ENCODE measurements around the gene CUL2.
A peak's percentile ranks its signal among the peaks of the same experiment; 100 is the strongest.

The CUL2 gene

DNA sequence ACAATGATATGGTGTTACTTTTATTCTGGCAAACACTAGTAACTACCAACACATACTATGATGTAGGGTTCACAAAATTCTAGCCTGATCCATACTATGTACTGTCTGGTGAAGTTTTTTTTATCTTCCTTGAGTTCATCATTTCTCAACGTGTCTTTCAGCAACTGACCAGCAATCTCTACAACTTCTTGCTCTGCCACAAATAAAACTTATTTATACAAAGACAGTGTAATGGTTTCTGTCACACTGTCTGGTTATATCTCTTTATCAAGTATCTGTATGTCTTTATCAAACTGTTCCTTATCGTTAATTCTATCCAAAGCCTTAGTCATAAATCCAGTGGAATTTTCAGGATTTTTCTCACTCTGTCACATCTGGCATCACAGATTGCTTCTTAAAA is 69.7 kb downstream of the CUL2 start:
- peaks cover 2% of the 10 kb centered on the region; the same call in 1 of the 2 replicates for H3K36me3 ChIP-seq (ENCODE audit: control insufficient read depth, insufficient read depth, low read length)
- WGBS (ENCODE audit: insufficient coverage, insufficient read length) = no CpG with 5 or more reads among the region's 2 CpGs
- no peak for DNase-seq (ENCODE audit: low read depth, low spot score)

DNA sequence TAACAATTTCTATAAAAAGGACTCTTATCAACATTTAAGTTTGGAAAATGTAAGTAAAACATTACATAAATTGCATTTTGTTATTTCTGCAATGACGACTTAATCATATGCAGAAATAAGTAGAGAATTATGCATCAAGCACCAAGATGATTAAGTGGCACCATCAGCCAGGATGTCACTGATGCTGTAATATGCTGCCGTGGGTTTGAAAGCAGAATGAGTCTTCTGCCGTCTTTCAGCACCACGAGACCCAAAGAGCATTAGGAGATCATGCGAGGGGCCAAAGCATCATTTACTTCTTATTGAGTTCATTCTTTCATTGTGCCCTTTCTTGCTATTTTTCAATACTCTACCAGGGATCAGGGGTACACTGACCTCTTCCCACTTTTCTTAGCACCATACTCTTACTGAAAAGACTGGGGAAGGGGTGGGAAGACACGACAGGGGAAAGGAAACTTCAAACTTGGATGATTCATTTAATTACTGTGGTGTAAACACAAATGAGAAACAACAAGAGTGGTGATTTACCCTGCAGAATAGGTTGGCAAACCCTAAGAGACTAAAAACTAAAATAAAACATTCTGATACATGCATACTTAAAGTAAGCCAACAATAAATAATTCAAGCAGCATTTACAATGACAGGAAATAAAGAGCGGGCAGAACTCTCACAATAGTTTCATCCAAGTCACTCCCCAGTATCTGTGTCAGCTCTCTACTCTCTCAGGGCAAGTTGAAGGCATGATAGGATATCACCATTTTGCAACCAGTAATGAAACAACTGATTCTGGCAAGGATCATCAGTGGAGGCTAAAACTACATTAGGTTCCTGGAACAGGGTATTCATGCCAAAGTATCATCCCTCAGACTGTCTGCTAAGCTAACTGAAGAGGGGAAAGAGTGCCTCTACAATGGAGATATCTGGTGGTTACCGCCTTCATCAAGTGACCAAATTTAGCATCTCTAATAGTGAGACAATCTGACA is 70.8 kb downstream of the CUL2 start:
- no peaks in the 10 kb centered on the region for H3K9me3 ChIP-seq (ENCODE audit: control insufficient read depth, insufficient read depth, low read length)
- no peaks in the 10 kb centered on the region for H3K27me3 ChIP-seq (ENCODE audit: control insufficient read depth, insufficient read depth, low read length)
- WGBS (ENCODE audit: insufficient coverage, insufficient read length) = no CpG with 5 or more reads among the region's 8 CpGs
- H3K4me3 ChIP-seq (ENCODE audit: low read length) = no peak overlapping the region
- no peaks in the 10 kb centered on the region for H3K4me1 ChIP-seq (ENCODE audit: control insufficient read depth, insufficient read depth, low read length)
- H3K27ac ChIP-seq (ENCODE audit: low read length) = no peak overlapping the region
- peaks cover 2% of the 10 kb centered on the region; the same call in 1 of the 2 replicates for H3K36me3 ChIP-seq (ENCODE audit: control insufficient read depth, insufficient read depth, low read length)
- no peak for DNase-seq (ENCODE audit: low read depth, low spot score)

More for the DNA sequence above, 69.7 kb downstream of the CUL2 start:
- H3K27ac ChIP-seq (ENCODE audit: low read length) = no peak overlapping the region
- H3K27me3 ChIP-seq (ENCODE audit: control insufficient read depth, insufficient read depth, low read length) = no peaks in the 10 kb centered on the region
- H3K4me3 ChIP-seq (ENCODE audit: low read length) = no peak overlapping the region
- H3K9me3 ChIP-seq (ENCODE audit: control insufficient read depth, insufficient read depth, low read length) = no peaks in the 10 kb centered on the region
- no peaks in the 10 kb centered on the region for H3K4me1 ChIP-seq (ENCODE audit: control insufficient read depth, insufficient read depth, low read length)

DNA sequence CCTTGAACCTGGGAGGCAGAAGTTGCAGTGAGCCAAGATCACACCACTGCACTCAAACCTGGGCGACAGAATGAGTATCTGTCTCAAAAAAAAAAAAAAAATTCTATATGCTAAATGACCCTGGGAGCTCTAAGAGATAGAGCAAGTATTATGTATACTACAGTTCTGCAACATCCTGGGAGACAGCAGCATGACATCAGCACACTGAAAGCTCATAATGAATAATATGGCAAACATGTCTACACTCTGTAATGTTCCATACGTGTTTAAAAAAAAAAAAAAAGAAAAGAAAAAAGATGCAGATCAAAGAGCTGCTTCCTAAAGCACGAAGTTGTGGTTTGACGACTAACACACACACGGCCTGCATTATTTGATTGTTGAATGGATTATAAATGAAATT is 72.5 kb downstream of the CUL2 start:
- no CpG with 5 or more reads among the region's 5 CpGs for WGBS (ENCODE audit: insufficient coverage, insufficient read length)

DNA sequence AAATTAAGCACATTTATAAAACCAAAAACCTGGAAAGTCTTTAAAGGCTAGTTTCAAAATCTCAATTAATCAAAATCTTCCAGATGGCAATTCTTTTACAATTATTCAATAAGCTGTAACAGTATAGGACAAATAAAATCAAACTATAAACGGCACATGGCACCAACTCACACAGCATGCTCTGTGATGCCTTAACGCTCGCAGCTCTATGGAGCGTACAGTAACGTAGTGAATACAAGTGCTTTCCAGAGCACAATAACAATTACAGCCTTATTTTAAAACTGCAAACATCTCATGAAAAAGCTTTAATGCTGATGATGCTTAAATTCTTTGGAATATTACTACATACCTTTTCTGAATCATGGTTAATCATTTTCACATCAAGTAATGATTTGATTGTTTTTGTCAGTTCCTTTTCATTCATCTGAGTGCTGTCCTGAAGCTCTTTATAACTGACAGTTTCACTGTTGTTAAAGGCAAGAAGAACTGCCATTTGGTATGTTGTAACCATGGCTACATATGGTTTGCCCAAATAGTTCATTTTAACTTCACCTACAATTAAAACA is 74.2 kb downstream of the CUL2 start:
- H3K27me3 ChIP-seq (ENCODE audit: control insufficient read depth, insufficient read depth, low read length) = no peaks in the 10 kb centered on the region
- H3K4me3 ChIP-seq (ENCODE audit: low read length) = no peak overlapping the region
- WGBS (ENCODE audit: insufficient coverage, insufficient read length) = no CpG with 5 or more reads among the region's 5 CpGs
- H3K36me3 ChIP-seq (ENCODE audit: control insufficient read depth, insufficient read depth, low read length) = peaks cover 2% of the 10 kb centered on the region; the same call in 1 of the 2 replicates
- no peaks in the 10 kb centered on the region for H3K4me1 ChIP-seq (ENCODE audit: control insufficient read depth, insufficient read depth, low read length)
- H3K9me3 ChIP-seq (ENCODE audit: control insufficient read depth, insufficient read depth, low read length) = no peaks in the 10 kb centered on the region
- no peak for DNase-seq (ENCODE audit: low read depth, low spot score)
- H3K27ac ChIP-seq (ENCODE audit: low read length) = no peak overlapping the region

More for the DNA sequence above, 72.5 kb downstream of the CUL2 start:
- no peak overlapping the region for H3K27ac ChIP-seq (ENCODE audit: low read length)
- no peaks in the 10 kb centered on the region for H3K4me1 ChIP-seq (ENCODE audit: control insufficient read depth, insufficient read depth, low read length)
- no peaks in the 10 kb centered on the region for H3K9me3 ChIP-seq (ENCODE audit: control insufficient read depth, insufficient read depth, low read length)
- H3K36me3 ChIP-seq (ENCODE audit: control insufficient read depth, insufficient read depth, low read length) = peaks cover 2% of the 10 kb centered on the region; the same call in 1 of the 2 replicates
- H3K4me3 ChIP-seq (ENCODE audit: low read length) = no peak overlapping the region
- DNase-seq (ENCODE audit: low read depth, low spot score) = no peak
- no peaks in the 10 kb centered on the region for H3K27me3 ChIP-seq (ENCODE audit: control insufficient read depth, insufficient read depth, low read length)

DNA sequence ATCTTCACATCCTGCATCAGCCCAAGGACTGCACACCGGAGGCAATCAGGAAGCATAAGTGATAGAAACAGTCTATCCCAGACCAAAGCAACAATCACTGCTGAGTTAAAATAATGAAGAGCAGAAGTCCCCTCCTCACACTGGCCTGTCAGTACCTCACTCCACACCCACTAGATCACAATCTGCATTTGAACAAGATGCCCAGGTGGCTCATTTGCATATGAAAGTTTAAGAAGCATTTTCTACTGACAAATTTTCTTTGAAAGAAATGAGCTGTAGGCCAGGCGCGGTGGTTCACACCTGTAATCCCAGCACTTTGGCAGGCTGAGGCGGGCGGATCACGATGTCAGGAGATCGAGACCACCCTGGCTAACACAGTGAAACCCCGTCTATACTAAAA is 77.4 kb downstream of the CUL2 start:
- Histone ChIP-seq H3K27me3 (ENCODE audit: control insufficient read depth, insufficient read depth, low read length) (no peaks in the 10 kb centered on the region), H3K27ac (ENCODE audit: low read length) (no peak overlapping the region), H3K36me3 (ENCODE audit: control insufficient read depth, insufficient read depth, low read length) (peaks cover 2% of the 10 kb centered on the region; the same call in 1 of the 2 replicates), H3K4me3 (ENCODE audit: low read length) (no peak overlapping the region), H3K4me1 (ENCODE audit: control insufficient read depth, insufficient read depth, low read length) (no peaks in the 10 kb centered on the region), H3K9me3 (ENCODE audit: control insufficient read depth, insufficient read depth, low read length) (no peaks in the 10 kb centered on the region)
- DNase-seq (ENCODE audit: low read depth, low spot score) = peak; percentile 55
- no CpG with 5 or more reads among the region's 8 CpGs for WGBS (ENCODE audit: insufficient coverage, insufficient read length)

DNA sequence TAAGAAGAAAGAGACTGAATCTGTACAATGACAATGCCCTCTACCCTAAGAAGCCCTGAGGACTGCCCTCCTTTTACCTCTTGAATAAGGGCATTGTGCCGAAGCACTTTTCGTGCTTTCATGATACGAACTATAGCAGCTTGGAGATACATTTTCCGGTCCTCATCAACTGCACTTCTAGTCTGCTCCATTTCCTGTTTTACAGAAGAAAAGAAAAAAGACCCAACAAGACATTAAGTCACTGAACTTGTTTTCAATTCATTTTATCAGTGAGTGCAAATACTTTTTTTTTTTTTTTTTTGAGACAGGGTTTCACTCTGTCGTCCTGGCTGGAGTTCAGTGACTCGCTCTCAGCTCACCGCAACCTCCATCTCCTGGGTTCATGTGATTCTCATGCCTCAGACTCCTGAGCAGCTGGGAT is 78.4 kb downstream of the CUL2 start:
- no peak for DNase-seq (ENCODE audit: low read depth, low spot score)
- whole genome bisulfite sequencing (ENCODE audit: insufficient coverage, insufficient read length) = no CpG with 5 or more reads among the region's 7 CpGs
- Histone ChIP-seq H3K27me3 (ENCODE audit: control insufficient read depth, insufficient read depth, low read length) (no peaks in the 10 kb centered on the region), H3K36me3 (ENCODE audit: control insufficient read depth, insufficient read depth, low read length) (peaks cover 2% of the 10 kb centered on the region; the same call in 1 of the 2 replicates), H3K9me3 (ENCODE audit: control insufficient read depth, insufficient read depth, low read length) (no peaks in the 10 kb centered on the region), H3K4me1 (ENCODE audit: control insufficient read depth, insufficient read depth, low read length) (no peaks in the 10 kb centered on the region), H3K27ac (ENCODE audit: low read length) (no peak overlapping the region), H3K4me3 (ENCODE audit: low read length) (no peak overlapping the region)

DNA sequence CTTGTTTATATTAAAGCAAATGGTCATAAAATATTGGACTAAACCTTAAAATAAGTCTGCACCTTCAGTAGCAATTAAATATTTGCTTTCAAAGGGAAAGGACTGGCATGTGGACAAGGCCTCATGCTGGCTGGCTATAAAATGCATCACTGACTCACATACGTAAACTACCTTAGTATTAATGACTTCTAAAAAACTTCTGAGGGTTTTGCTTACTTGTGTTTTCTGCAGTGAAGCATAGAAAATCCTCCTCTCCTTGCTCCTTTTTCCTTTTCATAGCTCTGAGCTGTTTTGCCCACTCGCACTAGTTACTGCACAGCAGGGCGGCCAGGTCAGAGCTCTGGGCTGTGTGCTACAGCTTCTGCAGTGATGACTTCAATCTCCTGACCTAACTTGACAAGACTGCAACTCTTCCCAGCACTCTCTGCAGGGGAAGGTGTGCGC is 82.3 kb downstream of the CUL2 start:
- WGBS (ENCODE audit: insufficient coverage, insufficient read length) = no CpG with 5 or more reads among the region's 4 CpGs
- no peak overlapping the region for H3K27ac ChIP-seq (ENCODE audit: low read length)
- H3K4me1 ChIP-seq (ENCODE audit: control insufficient read depth, insufficient read depth, low read length) = no peaks in the 10 kb centered on the region

DNA sequence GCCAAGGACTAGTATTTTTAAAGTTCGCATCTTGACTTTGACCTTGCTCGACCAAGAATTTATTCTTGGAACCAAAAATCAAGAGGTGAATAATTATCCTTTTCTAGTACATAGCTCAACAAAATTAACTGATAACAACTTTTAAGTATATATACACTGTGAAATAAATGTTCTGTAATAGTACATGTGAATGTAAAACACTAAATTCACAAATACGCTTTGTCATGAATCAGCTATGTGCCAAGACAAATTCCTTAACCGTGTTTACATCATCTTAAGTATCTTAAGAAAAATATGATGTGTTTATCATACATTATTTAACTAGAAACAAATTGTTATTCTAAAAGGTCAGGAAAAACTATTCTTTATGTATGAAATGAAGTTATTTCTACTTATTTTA is 83.3 kb downstream of the CUL2 start:
- no peak for DNase-seq (ENCODE audit: low read depth, low spot score)
- Histone ChIP-seq H3K27me3 (ENCODE audit: control insufficient read depth, insufficient read depth, low read length) (no peaks in the 10 kb centered on the region), H3K4me1 (ENCODE audit: control insufficient read depth, insufficient read depth, low read length) (no peaks in the 10 kb centered on the region), H3K9me3 (ENCODE audit: control insufficient read depth, insufficient read depth, low read length) (no peaks in the 10 kb centered on the region), H3K27ac (ENCODE audit: low read length) (no peak overlapping the region), H3K4me3 (ENCODE audit: low read length) (no peak overlapping the region), H3K36me3 (ENCODE audit: control insufficient read depth, insufficient read depth, low read length) (no peaks in the 10 kb centered on the region)
- WGBS (ENCODE audit: insufficient coverage, insufficient read length) = no CpG with 5 or more reads among the region's 4 CpGs

More for the DNA sequence above, 82.3 kb downstream of the CUL2 start:
- Histone ChIP-seq H3K9me3 (ENCODE audit: control insufficient read depth, insufficient read depth, low read length) (no peaks in the 10 kb centered on the region), H3K36me3 (ENCODE audit: control insufficient read depth, insufficient read depth, low read length) (no peaks in the 10 kb centered on the region), H3K4me3 (ENCODE audit: low read length) (no peak overlapping the region), H3K27me3 (ENCODE audit: control insufficient read depth, insufficient read depth, low read length) (no peaks in the 10 kb centered on the region)
- no peak for DNase-seq (ENCODE audit: low read depth, low spot score)

DNA sequence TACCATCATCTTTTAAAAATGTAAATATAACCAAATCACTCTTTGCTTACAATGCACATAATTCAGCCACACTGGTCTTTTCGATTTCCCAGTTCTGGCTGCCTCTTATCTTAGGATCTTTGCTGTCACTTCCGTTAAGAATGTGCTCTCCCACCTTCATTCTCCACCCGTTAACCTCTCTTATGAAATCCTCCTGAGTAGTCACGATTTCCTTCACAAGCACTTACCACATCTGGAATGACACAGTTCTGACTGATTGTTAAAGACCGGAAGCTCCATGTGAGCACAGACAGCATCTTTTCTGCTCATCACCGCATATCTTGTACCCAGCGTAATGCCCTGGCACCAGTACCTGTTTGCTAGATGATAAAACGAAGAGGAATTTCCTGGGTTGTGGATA is 84.3 kb downstream of the CUL2 start:
- no peak for DNase-seq (ENCODE audit: low read depth, low spot score)
- H3K4me1 ChIP-seq (ENCODE audit: control insufficient read depth, insufficient read depth, low read length) = no peaks in the 10 kb centered on the region

DNA sequence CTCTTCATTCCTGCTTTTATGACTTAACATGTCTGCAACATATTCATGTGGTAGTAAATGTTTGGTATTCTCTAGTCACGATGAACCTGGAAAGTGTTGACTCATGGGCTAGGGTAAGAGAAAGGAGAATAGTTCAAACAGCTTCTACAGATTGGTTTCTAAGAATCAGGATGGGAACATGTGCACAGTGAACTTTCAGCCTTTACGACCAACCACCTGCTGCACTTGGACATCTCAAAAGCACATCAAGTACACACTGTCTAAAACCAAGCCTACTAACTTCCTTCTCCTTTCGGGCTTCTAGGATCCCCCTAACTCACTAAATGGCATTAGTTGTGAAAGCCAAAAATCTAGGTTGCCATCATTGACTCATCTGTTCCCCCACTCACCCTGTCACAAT is 85.5 kb downstream of the CUL2 start:
- H3K27ac ChIP-seq (ENCODE audit: low read length) = no peak overlapping the region
- no peaks in the 10 kb centered on the region for H3K27me3 ChIP-seq (ENCODE audit: control insufficient read depth, insufficient read depth, low read length)
- H3K4me3 ChIP-seq (ENCODE audit: low read length) = no peak overlapping the region
- H3K9me3 ChIP-seq (ENCODE audit: control insufficient read depth, insufficient read depth, low read length) = no peaks in the 10 kb centered on the region
- no peak for DNase-seq (ENCODE audit: low read depth, low spot score)
- no peaks in the 10 kb centered on the region for H3K36me3 ChIP-seq (ENCODE audit: control insufficient read depth, insufficient read depth, low read length)
- WGBS (ENCODE audit: insufficient coverage, insufficient read length) = no CpG with 5 or more reads among the region's 3 CpGs
- no peaks in the 10 kb centered on the region for H3K4me1 ChIP-seq (ENCODE audit: control insufficient read depth, insufficient read depth, low read length)

More for the DNA sequence above, 84.3 kb downstream of the CUL2 start:
- Histone ChIP-seq H3K27ac (ENCODE audit: low read length) (no peak overlapping the region), H3K27me3 (ENCODE audit: control insufficient read depth, insufficient read depth, low read length) (no peaks in the 10 kb centered on the region), H3K9me3 (ENCODE audit: control insufficient read depth, insufficient read depth, low read length) (no peaks in the 10 kb centered on the region), H3K36me3 (ENCODE audit: control insufficient read depth, insufficient read depth, low read length) (no peaks in the 10 kb centered on the region), H3K4me3 (ENCODE audit: low read length) (no peak overlapping the region)
- WGBS (ENCODE audit: insufficient coverage, insufficient read length) = no CpG with 5 or more reads among the region's 8 CpGs

Measured in iPS DF 6.9 (cell line).